HCEC 1CT (cell line): ENCODE measurements around the gene MAST1.
A peak's percentile ranks its signal among the peaks of the same experiment; 100 is the strongest.
"Not testable (repeated sequence)": the region's sequence is repeated elsewhere in the genome, so short reads cannot be mapped to it uniquely, and the experiment has no call there.

Experiments
- DNase-seq: peaks from one replicate; pipeline ENCODE4 v3.0.0-alpha.2; 2017

The MAST1 gene

GRCh38 chr19:12841094-12841493, 2.8 kb downstream of the MAST1 start:
- no peak for DNase-seq

DNA sequence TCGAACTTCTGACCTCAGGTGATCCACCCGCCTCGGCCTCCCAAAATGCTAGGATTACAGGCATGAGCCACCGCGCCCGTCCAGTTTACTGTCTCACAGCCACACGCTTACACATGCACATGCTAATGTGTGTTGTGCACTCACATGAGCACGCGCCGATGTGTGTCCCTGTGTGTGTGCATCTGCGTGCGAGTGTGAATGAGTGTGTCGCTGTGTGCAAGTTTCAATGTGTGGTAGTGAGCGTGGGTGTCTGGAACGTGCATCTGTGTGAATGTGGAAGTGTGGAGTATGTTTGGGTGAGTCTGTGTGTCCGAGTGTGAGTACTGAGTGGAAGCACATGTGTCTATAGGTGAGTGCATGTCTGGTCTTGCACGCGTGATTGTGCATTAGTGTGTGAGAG, 4.2 kb downstream of the MAST1 start:
- DNase-seq, result no peak

DNA sequence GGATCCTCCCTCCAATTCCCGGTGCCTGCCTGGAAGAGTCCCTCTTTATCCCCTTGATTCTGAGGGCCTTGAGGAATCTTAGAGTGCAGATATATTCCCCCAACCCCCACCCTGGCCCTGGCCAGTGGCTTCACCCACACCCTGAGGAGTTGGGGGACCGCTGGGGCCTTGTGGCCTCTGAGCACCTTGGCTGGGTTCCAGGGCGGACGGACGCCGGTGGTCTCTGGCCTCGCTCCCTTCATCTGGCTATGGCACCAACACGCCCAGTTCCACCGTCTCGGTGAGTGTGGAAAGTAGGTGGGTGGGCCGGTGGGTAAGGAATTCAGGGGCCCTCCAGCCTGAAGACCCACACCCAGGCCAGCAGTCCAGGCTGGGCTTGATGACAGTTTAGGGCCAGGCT, 5.0 kb downstream of the MAST1 start:
- no peak for DNase-seq

GRCh38 chr19:12843999-12844732, 5.9 kb downstream of the MAST1 start:
- DNase-seq, result peak; percentile 16

- DNase-seq, result not testable (repeated sequence)
Observed at GRCh38 chr19:12846613-12847012, 8.3 kb downstream of the MAST1 start.

GRCh38 chr19:12847159-12848139, 9.1 kb downstream of the MAST1 start:
- peak; percentile 65 for DNase-seq

GRCh38 chr19:12856653-12857052, 18.3 kb downstream of the MAST1 start:
- DNase-seq, result no peak

DNA sequence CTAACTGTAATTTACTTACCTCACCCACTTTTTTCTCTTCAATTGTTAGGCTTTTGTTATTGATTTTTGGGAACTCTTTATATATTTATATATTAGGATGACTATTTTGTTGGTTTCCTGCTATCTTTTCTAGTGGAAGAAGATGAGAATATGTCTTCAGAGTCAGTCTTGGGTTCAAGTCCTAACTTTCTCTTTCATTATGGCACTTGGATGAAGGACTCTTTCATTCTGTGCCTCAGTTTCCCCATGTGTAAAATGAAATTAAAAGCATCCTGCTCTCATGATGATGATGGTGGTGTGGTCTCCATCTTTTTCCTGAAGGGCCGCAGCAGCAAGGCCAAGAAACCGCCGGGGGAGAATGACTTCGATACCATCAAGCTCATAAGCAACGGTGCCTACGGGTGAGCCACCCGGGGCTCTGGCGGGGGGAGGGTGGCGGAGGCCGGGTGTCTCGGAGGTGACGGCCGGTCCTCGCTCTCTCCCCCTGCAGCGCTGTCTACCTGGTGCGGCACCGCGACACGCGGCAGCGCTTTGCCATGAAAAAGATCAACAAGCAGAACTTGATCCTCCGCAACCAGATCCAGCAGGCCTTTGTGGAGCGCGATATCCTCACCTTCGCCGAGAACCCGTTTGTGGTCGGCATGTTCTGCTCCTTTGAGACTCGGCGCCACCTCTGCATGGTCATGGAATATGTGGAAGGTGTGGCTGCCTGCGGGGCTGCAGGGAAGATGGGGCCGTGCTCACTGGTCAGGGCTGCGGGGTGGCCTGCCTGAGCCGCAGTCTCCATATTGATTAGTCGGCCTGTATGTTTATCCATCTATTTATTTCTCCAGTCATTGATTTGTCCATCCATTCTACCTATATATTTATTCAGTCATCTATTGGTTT, 20.0 kb downstream of the MAST1 start:
- no peak for DNase-seq

- DNase-seq, result no peak
Observed at GRCh38 chr19:12859546-12859945, 21.2 kb downstream of the MAST1 start.

GRCh38 chr19:12864143-12864542, 25.8 kb downstream of the MAST1 start:
- no peak for DNase-seq

DNA sequence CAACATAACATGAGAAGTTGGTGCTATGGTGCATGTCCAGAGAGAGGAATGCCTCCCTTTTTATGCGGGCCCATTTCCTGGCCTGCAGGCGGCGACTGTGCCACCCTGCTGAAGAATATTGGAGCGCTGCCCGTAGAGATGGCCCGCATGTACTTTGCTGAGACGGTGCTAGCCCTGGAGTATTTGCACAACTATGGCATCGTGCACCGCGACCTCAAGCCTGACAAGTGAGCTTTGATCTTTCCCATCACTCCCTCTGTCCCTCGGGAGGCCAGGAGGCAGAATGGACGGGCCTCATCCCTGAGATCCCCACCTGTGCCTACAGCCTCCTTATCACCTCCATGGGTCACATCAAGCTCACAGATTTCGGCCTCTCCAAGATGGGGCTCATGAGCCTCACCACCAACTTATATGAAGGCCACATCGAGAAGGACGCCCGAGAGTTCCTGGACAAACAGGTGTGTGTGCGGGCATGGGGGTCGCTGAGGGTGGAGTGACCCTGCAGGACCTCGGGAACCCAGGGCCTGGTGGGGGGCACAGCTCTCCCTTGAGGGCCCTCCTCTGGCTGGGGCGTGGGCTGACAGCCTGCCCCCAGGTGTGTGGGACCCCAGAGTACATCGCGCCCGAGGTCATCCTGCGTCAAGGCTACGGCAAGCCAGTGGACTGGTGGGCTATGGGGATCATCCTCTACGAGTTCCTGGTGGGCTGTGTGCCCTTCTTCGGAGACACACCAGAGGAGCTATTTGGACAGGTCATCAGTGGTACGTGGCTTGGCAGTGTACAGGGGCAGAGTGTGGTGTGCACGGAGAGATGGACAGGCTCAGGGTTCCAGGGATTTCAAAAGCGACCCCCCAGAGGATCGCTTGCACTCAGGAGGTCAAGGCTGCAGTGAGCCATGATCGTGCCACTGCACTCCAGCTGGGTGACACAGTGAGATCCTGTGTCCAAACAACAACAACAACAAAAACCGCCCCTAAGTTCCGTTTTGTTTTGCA, 26.7 kb downstream of the MAST1 start:
- DNase-seq, result no peak

- DNase-seq, result no peak
Observed at GRCh38 chr19:12865746-12866415, 27.6 kb downstream of the MAST1 start.

DNA sequence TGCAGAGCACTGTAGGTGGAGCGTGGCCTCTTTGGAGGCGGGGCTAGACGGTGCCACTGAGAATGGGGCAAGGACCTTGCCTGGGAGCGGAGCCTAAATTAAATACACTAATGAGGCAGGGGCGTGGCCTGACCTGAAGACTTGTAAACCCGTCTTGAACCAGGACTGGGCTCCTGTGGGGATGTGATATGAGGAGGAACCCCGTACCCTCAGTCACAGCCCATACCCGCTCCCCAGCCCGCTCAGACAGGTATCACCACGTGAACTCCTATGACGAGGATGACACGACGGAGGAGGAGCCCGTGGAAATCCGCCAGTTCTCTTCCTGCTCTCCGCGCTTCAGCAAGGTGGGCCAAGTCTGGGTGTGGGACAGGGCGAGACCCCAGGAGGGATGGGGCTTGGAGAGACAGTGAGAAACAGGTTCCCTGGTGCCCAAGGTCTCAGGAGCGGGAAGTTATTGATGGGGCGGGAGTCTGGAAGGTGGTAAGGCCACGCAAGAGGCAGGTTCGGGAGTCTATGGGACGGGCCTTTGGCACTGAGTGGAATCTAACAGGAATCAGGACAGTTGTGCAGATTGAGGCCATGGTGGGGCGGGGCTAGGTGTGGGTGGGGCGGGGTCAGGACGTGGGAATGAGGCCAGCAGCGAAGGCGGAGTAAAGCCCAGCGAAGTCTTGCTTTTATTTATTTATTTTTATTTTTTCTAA, 28.3 kb downstream of the MAST1 start:
- no peak for DNase-seq

GRCh38 chr19:12867120-12868099, 29.1 kb downstream of the MAST1 start:
- no peak for DNase-seq

- DNase-seq, result no peak
Observed at GRCh38 chr19:12868540-12869112, 30.3 kb downstream of the MAST1 start.

DNA sequence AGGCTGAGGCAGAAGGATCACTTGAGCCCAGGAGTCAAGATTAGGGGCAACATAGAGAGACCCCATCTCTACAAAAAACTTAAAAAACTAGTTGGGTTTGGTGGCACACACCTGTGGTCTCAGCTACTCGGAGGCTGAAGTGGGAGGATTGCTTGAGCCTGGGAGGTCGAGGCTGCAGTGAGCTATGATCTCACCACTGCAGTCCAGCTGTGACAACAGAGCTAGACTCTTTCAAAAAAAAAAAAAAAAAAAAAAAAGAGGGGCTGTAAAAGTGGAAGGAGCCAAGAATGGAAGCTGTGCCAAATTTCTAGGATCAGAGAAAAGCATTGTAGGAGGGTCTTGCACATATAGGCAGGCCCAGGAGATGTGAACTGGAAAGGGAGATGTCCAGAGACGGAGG, 33.4 kb downstream of the MAST1 start:
- DNase-seq, result no peak

GRCh38 chr19:12872255-12872654, 33.9 kb downstream of the MAST1 start:
- DNase-seq, result no peak
